NCI-H2107 treated with DMSO at 0.1 percent for 48 hours (cell line): ENCODE data around the gene SCFD2.
"Not testable (repeated sequence)": the region's sequence is repeated elsewhere in the genome, so short reads cannot be mapped to it uniquely, and the experiment has no call there.

Experiments
- DNase-seq: peaks from one replicate; lab custom pipeline; 2025; ENCODE audit not compliant: unreplicated experiment; lab: John Stamatoyannopoulos, UW

Gene SCFD2

GRCh38 chr4:53346392-53346791, 19.5 kb downstream of the SCFD2 start:
- not testable (repeated sequence) for DNase-seq

GRCh38 chr4:53340145-53340544, 25.7 kb downstream of the SCFD2 start:
- DNase-seq: not testable (repeated sequence)

DNA sequence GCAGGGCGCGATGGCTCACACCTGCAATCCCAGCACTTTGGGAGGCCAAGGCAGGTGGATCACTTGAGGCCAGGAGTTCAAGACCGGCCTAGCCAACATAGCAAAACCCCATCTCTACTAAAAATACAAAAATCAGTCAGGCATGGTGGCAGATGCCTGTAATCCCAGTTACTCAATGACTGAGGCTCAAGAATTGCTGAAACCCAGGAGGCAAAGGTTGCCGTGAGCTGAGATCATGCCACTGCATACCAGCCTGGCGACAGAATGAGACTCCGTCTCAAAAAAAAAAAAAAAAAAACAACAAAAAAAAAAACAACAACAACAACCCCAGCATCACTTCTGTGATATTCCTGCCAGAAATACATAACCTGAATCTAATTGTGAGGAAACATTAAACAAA, 30.9 kb downstream of the SCFD2 start:
- not testable (repeated sequence) for DNase-seq

DNA sequence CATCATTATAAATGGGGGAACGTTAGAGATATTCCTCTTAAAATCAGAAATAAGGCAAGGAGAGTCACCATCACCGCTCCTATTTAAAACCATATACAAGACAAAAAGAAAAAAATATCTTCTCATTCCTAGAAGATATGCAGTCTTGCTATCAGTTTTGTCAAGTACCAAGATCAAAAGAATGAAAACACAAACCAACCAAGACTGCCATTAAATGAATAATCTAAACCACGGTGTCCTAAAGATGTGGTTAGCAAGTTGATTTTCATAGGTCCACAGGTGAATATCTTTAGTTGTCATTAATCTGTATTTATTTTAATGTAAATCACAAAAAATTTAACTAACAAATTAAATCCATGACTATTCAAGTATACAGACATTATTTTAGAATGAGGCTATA, 39.3 kb downstream of the SCFD2 start:
- DNase-seq: no peak

- no peak for DNase-seq
These were observed 43.2 kb downstream of the SCFD2 start for GRCh38 chr4:53322696-53323095.

DNA sequence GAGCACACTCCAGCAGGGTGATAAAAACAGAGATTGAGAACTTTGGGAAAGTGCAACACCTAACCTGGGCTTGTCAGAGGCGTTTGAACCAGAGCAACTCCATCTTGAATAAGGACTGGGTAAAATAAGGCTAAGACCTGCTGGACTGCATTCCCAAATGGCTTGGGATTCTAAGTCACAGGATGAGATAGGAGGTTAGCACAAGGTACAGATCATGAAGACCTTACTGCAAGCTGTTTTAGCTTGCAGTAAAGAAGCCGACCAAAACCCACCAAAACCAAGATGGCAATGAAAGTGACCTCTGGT, 43.9 kb downstream of the SCFD2 start:
- no peak for DNase-seq

DNA sequence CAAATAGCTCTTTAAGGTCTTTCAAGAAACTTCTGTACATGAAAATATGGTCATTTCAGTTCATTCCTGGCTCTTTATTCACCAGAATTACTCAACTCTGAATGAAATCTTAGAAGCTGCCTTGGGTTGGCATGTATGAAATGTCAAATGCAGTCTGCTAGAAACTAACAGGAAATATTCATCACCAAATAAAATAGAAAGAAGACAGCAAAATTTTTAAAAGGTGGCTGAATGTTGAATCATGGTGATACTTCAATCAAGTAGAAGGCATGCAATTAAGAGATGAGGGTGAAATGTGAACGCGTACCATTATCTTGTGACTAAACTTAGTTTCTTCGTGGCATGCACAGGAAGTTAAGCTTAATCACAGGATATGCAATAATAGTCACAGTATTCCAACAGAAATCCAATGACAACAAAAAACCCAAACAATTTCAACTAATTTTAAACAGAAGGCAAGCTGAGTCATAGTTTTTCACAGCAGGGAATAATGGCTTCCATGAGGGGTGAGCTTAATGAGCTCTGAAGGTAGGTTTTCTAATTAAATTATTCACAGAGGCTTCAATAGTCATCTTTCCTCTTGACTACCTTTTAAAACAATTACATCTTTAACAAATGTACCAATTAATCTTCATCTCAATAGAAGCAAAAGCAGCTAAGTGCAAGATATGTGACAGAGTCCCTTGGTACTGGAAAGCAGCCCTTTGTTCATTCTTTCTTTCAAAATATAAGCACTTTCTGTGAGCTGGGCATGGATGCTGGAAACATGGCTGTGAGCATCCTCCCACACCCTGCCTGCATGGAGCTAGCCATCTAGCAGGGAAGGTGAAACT, 44.5 kb downstream of the SCFD2 start:
- no peak for DNase-seq

- DNase-seq: no peak
These were observed 50.6 kb downstream of the SCFD2 start for GRCh38 chr4:53315300-53315699.

- no peak for DNase-seq
These were observed 51.6 kb downstream of the SCFD2 start for GRCh38 chr4:53314252-53314651.

- no peak for DNase-seq
These were observed 52.4 kb downstream of the SCFD2 start for GRCh38 chr4:53313510-53313909.

DNA sequence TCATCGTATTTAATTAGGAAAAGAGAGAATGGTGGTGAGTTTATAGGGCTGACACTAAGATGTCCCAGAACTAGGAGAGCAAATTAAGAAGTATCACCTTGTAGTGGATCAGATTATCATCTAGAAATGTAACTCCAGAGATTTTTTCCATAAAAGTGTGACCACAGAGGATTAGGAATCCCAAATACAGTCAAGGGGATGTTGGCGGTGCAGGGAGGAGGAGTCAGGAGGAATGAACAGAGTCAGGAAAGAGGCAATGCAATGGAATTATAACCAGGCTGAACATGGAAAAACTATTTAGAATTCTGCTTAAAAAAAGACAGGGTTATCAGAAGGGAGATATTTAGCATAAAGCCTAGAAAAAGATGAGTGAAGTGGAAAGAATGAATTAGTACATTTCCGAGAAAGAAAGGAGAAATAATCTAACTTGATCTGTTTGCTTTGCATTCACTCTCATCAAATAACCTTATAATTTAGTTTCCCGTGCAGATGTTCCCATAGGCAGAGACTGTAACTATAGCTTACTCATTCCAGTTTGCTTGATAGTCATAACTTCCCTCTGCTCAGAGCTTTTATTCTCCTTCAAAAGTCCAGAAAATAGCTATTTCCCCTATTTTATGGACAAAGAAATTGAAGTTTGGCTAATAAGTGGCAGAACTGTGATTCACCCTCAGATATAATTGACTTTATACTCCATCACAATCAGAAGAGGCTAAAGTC, 56.4 kb downstream of the SCFD2 start:
- DNase-seq: no peak

DNA sequence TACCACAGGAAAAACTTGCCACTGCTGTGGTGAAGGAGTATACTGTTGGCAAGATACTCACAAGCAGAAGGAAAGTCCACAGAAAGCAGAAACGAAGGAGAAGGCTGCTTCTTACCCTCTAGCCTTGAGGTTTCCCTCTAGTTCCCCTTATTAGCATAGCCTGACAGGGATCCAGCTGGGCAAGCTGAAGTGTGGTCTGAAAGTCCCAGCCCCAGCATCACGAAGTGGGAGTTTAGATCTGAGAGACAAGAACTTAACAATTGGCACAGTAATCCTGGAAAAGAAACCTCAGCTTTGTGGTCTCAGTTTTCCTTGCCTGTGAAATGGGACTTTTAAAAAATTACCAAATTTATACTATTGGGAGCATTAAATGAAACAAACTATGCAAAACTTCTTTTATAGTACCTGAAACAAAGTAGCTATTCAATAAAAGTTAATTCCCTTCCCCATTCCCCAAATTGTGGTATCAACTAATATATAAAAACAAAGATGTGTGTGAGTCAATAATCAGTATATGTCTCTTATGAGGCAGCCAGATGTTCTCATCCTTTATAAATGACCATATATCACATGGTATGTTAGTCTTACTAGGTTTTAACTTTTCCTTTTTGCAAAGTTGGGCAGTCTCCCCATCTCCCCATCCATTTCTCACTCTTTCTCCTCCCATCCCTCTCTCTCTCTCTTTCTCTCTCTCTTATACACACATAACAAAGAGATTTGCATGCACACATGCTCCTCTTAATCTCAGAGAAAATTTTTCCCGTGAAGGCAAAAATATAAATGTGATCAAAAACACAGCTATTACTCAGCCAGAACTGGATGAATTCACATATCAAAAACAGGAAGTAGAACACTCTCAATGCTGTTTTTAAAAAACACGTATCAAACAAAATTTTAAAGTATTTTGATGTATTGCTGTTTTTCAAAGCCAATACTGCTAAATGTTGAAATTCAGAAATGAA, 57.8 kb downstream of the SCFD2 start:
- no peak for DNase-seq

DNA sequence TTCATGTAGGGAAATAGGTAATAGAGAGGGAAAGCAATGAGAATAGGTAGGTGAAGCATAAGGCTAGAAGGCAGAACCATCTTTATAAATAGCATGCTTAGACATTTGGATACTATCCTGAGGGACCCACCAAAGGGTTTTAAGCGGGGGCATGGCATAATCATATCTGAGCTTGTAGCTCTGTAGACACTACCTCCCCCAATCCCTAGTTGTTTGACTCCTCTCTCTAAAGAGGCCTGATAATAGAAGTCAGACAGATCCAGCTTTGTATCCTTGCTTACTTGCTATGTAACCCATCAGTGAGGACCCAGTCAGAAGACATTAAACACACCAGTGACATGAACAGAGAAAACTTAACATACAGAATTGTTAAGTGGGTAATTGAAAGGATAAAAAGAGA, 58.7 kb downstream of the SCFD2 start:
- DNase-seq: no peak

DNA sequence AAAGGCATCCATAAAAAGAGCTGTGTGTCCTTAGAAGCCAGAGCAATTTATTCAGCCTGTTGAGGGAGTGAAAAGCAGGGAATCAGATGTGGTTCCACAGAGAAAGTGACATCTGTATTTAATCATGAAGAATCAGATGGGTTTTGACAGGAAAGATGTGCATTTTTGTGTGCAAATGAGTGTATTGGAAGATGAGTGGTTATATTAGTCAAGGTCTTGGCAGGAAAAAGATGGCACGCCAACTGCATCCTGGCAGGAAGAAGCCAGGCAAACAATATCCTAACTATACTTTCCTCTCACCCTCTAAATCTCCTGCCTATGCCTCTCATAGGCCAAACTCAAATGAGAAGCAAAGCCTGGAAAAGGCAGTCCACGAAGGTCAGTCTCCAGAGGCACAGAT, 59.1 kb downstream of the SCFD2 start:
- DNase-seq: no peak

DNA sequence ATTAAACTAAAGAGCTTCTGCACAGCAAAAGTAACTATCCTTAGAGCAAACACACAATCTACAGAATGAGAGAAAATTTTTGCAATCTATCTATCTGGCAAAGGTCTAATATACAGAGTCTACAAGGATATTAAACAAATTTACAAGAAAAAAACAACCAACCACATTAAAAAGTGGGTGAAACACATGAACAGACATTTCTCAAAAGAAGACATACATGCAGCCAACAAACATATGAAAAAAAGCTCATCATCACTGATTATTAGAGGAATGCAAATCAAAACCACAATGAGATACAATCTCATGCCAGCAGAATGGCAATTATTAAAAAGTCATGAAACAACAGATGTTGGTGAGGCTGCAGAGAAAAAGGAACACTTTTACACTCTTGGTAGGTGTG, 73.7 kb downstream of the SCFD2 start:
- DNase-seq: not testable (repeated sequence)

- no peak for DNase-seq
These were observed 84.4 kb downstream of the SCFD2 start for GRCh38 chr4:53281438-53281837.

DNA sequence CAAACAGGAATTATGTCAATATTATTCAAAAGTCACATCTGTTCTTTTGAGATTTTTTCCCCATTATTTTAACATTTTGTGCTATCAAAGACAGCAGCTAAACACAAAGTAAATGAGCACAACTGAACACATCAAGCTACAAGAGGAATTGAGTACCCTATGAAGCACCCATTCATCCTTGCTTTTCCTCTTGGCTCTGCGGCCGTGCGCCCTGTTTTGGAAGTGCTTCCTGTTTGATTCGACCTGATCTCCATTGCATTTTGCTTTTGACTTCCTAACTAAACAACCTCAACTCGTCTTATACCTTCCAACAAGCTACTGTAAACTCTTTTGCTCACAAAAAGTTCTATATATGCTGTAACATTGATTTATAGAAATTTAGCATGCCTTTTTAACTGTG, 85.0 kb downstream of the SCFD2 start:
- DNase-seq: no peak

DNA sequence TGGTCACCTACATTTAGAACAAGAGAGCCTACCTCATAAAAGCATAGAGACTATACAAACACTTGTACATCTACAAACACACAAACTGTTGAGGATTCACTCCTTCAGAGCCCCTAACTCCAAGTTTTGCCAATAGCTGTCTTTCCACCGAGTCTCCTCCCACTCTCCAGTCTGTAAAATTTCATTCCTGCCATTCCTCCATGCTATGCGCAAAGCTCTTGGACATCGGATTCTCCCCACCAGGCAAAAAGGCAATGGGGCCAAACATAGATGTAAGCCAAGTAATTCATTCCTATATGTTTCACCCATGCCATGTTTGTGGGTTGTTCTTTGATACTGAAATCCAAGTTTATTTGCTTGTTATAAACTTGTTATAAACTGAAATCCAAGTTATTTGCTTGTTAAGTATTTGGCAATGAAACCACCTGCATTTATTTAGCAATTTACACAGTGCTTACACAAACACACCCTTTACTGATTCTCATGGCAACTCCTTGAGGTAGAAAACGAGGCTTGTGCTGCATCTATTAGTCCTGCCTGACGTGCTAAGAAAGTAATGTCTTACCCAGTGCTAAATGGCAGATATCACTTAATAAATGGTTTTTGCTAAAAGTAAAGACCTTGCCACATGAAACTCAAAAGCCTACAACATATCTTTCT, 91.1 kb downstream of the SCFD2 start:
- DNase-seq: no peak

- no peak for DNase-seq
These were observed 92.1 kb downstream of the SCFD2 start for GRCh38 chr4:53273726-53274125.

GRCh38 chr4:53267026-53267425, 98.8 kb downstream of the SCFD2 start:
- DNase-seq: no peak

DNA sequence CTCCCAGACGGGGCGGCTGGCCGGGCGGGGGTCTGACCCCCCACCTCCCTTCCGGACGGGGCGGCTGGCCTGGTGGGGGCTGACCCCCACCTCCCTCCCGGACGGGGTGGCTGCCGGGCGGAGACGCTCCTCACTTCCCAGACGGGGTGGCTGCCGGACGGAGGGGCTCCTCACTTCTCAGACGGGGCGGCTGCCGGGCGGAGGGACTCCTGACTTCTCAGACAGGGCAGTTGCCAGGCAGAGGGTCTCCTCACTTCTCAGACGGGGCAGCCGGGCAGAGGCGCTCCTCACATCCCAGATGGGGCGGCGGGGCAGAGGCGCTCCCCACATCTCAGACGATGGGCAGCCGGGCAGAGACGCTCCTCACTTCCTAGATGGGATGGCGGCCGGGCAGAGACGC, 109.9 kb downstream of the SCFD2 start:
- not testable (repeated sequence) for DNase-seq
